Stimulated activated CD4-positive, alpha-beta T cell treated with anti-CD3 and anti-CD28 coated beads, Interleukin-4, amount 100 ng/mL, for 24 hours (primary cell): ENCODE data around the gene PHF21B.
"Not testable (repeated sequence)": the region's sequence is repeated elsewhere in the genome, so short reads cannot be mapped to it uniquely, and the experiment has no call there.

Experiments used
- DNase-seq: peaks from one replicate; pipeline ENCODE4 v3.0.0-alpha.2; 2020

Gene PHF21B

GRCh38 chr22:44915441-44915840 lies 94.4 kb downstream of the PHF21B start:
- no peak for DNase-seq

GRCh38 chr22:44914026-44914721 lies 95.6 kb downstream of the PHF21B start:
- DNase-seq: no peak

- no peak for DNase-seq
Measured at GRCh38 chr22:44913198-44913983, 96.4 kb downstream of the PHF21B start.

- no peak for DNase-seq
Measured at GRCh38 chr22:44909241-44909640, 100.6 kb downstream of the PHF21B start.

GRCh38 chr22:44907765-44908737 lies 101.8 kb downstream of the PHF21B start:
- DNase-seq: no peak

GRCh38 chr22:44906999-44907644 lies 102.7 kb downstream of the PHF21B start:
- no peak for DNase-seq

GRCh38 chr22:44906248-44906936 lies 103.4 kb downstream of the PHF21B start:
- no peak for DNase-seq

- DNase-seq: not testable (repeated sequence)
Measured at GRCh38 chr22:44904492-44905152, 105.2 kb downstream of the PHF21B start.

GRCh38 chr22:44903164-44903563 lies 106.6 kb downstream of the PHF21B start:
- DNase-seq: not testable (repeated sequence)

- DNase-seq: no peak
Measured at GRCh38 chr22:44901301-44901700, 108.5 kb downstream of the PHF21B start.

- no peak for DNase-seq
Measured at GRCh38 chr22:44898236-44898635, 111.6 kb downstream of the PHF21B start.

GRCh38 chr22:44895296-44896055 lies 114.3 kb downstream of the PHF21B start:
- no peak for DNase-seq

GRCh38 chr22:44894782-44895181 lies 115.0 kb downstream of the PHF21B start:
- DNase-seq: no peak

- no peak for DNase-seq
Measured at GRCh38 chr22:44894321-44894720, 115.5 kb downstream of the PHF21B start.

- no peak for DNase-seq
Measured at GRCh38 chr22:44893731-44894080, 116.1 kb downstream of the PHF21B start.

- no peak for DNase-seq
Measured at GRCh38 chr22:44892803-44893730, 116.7 kb downstream of the PHF21B start.

GRCh38 chr22:44892243-44892642 lies 117.6 kb downstream of the PHF21B start:
- DNase-seq: no peak

GRCh38 chr22:44891791-44892190 lies 118.0 kb downstream of the PHF21B start:
- DNase-seq: no peak

- no peak for DNase-seq
Measured at GRCh38 chr22:44891293-44891747, 118.5 kb downstream of the PHF21B start.
